GDM1 (cell line): ENCODE results near the gene NPDC1.
"Not testable (repeated sequence)": the region's sequence is repeated elsewhere in the genome, so short reads cannot be mapped to it uniquely, and the experiment has no call there.

Source experiments
- DNase-seq: peaks from one replicate; lab custom pipeline; 2025; lab: John Stamatoyannopoulos, UW

The NPDC1 gene

GRCh38 chr9:137039611-137040366 is 6.2 kb downstream of the NPDC1 start:
- no peak for DNase-seq

DNA sequence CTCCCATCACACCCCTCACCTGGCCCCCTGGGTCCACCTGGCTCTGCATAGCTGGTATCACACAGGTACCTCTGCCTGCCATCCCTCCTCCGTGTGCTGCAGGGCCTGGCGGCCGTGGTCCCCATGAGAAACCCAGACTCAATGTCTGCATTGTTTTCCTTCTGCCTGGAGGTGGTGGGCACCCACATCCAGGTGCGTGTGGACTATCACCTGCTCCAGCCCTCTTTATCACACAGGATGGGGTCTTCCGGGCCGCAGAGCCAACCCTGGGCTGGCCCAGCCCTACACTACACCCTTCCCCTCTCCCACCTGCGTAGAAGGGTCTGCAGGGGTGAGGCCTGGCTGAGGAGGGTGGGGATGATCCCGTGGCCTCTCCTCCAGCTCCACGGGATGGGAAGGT is 7.1 kb downstream of the NPDC1 start:
- DNase-seq: no peak

DNA sequence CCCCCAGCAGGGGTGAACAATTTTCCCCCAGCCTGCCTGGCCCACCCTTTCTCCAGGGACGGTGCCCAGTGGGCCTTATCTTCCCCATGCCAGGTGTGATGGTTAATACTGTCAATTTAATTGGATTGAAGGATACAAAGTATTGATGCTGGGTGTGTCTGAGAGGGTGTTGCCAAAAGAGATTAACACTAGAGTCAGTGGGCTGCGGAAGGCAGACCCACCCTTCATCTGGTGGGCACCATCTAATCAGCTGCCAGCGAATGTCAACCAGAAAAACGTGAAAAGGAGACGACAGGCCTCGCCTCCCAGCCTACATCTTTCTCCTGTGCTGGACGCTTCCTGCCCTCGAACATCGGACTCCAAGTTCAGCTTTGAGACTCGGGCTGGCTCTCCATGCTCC is 8.5 kb downstream of the NPDC1 start:
- no peak for DNase-seq

DNA sequence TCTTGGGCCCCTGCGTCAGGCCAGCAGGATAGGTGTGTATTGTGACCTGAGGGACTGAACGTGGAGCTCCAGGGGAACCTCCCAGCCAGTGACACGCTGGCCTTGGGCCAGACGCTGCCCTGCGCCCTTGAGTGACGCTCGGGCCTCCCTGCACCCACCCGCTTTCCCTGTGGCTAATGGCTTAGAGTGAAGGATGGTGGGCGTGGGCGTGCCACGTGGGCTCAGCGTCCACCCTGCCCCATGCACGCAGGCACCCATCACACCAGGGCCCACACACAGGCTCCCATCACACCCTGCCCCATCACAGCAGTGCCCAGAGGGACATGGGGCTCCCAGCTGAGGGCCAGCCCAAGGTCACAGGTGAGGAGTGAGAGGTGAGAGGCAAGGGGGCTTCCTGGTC is 8.9 kb downstream of the NPDC1 start:
- DNase-seq: no peak

DNA sequence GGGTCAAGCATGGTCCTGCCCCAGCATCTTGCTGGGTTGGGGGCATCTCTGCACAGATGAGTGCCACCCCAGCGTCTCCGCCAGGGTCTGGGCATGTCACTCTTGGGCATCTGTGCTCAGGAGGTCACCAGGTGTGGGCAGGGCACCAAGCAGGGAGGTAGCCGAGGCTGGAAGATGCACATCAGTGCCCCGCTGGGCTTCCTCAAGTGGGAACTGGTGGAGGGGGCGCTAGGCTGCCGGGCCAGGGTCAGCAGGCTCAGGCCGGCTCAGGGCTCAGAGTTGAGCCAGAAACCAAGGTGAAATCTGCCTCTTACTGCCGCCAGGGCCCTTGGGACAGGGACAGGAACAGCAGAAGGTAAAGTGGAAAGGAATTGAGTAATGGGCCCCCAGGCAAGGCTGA is 10.0 kb downstream of the NPDC1 start:
- DNase-seq: no peak

DNA sequence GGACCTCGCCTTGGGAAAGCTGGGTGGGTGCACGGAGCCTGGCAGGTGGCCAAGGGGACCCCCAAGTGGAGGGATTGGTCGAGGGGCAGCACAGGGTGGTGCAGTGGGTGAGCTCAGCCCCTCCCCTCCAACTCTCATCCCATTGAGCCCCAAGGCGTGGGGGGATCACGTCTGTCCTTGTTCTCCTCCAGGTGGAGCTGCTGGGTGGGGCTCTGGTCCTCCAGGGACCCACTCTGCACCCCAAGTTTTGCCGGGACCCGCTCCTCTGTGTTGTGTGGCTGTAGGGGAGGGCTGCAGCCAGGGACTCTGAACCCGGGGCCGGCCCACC is 10.5 kb downstream of the NPDC1 start:
- no peak for DNase-seq

GRCh38 chr9:137034709-137035506 is 11.1 kb downstream of the NPDC1 start:
- peak; percentile 80 for DNase-seq

DNA sequence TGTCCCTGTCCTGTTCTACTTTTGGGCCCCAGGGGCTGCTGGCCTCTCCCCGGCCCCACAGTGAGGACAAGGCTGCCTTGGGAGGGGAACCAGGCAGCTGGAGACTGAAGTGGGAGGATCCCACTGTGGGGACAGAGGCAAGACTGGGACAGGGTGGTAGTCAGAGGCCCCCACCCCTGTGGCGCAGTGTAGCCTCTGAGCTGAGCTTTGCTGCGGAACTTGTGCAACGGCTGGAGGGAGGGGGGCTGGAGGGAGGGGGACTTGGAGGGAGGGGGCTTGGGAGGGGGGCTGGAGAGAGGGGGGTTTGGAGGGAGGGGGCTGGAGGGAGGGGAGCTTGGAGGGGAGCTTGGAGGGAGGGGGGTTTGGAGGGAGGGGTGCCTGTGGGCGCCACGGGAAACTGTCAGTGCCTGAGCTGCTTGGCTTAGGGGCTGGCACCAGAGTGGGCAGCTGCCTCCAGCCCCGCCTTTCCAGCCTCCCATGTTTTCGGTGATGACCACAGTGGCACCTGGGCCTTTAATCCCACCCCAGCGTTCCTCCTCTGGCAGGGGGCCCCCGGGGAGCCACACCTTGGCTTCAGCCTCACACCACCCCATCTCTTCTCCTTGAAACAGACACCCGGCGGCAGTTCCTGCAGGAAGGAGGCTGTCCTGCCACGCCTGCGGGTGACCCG is 11.8 kb downstream of the NPDC1 start:
- DNase-seq: peak; percentile 76

GRCh38 chr9:137033481-137033880 is 12.5 kb downstream of the NPDC1 start:
- not testable (repeated sequence) for DNase-seq

- peak; percentile 84 for DNase-seq
Observed at GRCh38 chr9:137032858-137033257, 13.1 kb downstream of the NPDC1 start.

GRCh38 chr9:137031904-137032640 is 13.9 kb downstream of the NPDC1 start, which contains the start of gene FUT7:
FUT7 (minus strand) TSS chr9:137032088; CDS start chr9:137031991, 97 bp downstream.
- DNase-seq: peak; percentile 38

GRCh38 chr9:137030538-137031527 is 15.1 kb downstream of the NPDC1 start:
- peak; percentile 91 for DNase-seq

DNA sequence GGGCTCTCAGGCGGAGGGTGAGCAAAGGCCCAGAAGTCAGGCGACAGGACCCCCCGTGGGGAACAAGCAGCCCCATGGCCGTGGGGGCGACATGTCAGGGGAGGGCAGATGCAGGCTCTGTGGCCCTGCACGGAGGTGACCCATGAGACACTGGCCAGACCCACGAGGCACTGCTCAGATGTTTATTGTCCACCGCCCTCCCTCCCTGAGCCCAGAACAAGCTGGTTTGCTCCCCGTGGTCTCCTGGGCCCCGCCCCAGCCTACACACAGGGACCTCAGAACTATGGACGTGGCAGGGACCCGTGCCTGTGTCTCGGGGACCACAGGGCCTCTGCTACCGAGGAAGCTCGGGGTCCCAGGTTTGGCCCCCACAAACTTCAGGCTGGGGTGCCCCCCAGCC is 16.0 kb downstream of the NPDC1 start:
- no peak for DNase-seq

DNA sequence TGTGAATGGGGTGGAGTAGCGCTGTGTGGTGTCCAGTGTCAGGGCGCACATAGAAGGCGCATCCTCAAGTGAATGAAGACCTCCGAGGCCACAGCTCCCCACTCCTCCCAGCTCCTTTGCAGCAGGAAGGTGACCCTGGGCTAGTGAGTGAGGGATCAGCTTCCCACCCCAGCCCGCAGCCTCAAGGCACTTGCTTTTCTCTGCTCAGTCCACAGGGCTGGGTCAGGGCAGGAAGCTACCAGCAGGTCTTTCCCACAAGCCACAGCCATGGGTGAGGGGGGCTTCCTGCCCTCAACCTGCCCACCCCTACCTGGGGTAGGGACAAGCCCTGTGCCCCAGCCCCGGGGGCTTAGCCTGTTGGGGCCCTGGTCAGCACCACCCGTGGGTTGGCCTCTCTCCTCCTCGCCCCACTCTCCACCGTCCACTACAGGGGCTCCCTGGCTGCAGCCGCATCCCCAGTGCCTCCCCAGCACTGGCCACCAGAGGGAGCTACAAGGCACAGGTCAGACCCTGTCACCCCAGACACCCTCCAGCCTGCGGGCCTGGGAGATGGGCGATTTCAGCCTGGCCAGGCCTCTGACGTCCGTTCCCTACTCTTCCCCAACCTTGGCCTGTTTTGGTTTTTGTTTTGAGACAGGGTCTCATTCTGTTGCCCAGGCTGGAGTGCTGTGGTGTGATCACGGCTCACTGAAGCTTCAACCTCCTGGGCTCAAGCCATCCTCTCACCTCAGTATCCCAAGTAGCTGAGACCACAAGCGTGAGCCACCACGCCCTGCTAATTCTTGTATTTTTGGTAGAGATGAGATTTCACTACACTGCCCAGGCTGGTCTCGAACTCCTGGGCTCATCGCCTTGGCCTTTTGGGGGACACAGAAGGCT is 16.7 kb downstream of the NPDC1 start:
- DNase-seq: peak; percentile 85

- DNase-seq: peak; percentile 66
Observed at GRCh38 chr9:137028263-137029057, 17.5 kb downstream of the NPDC1 start.

DNA sequence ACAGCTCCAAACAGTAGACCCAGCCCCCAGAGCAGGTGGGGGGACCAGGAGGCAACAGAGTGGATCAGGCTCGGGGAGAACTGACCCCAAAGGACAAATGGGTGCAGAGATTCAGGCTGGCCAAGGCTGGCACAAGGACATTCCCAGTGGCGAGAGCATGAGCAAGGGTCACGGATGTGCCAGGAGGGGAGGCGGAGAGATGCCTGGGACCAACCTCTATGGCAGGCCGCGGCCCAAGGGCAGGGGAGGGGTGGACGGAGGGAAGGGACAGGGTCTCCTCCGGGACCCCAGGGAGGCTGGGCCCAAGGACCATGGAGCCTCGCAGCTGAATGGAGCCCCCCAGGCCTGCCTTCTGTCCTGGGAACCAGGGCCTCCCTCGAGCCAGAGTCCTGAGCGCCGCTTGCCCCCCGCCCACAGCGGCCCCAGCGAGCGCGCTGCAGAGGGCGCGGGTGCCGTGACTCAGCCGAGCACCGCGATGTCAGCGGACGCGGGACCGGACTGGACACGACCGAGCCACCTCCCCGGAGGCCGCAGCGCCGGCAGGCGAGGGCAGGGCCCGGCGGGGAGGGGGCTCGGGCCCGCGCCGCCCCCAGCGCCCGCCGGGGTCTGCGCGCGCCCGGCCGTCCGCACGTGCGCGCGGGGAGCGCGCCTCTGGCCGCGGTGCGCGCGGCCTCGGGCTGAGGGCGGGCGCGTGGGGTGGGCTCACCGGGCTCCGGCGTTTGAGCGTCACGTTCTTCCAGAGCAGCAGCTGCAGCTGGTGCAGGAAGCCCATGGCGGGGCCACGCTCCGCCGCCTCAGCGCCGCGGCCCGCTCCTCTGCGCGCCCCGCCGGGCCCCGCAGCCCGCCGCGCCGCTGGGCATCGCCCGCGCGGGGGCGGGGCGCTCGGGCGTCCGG is 18.4 kb downstream of the NPDC1 start, which contains the start of gene ABCA2:
Gene ABCA2 (minus strand): TSS at position 869 of the 894 bp plus-strand sequence. CDS start 97 bp downstream, at position 772.
- no peak for DNase-seq

- DNase-seq: no peak
Observed at GRCh38 chr9:137026828-137027227, 19.1 kb downstream of the NPDC1 start.

DNA sequence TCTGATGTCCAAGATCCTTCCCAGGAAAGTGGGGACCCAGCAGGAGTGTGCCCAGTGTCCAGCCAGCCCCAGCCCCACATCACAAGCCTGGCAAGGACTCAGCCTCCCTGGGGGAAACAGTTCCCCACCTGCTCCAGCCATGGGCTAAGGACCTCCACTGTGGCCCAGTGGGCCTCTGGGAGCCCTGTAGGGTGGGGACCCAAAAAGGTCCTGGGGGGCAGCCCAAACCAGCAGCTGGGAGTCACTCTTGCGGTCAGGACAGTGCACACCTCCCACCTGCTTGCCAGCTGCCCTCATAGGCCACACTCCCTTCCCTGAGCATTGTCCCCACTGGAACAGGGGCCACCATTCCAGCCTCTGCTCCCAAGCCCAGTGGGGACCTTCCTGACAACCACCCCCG is 19.6 kb downstream of the NPDC1 start:
- no peak for DNase-seq
